NCI-H187 (cell line): ENCODE data around the gene ADAM15.
A peak's percentile ranks its signal among the peaks of the same experiment; 100 is the strongest.

Source experiments
- DNase-seq, 2 experiments: peaks; one replicate each; lab custom pipeline; 2025; lab: John Stamatoyannopoulos, UW

Gene ADAM15

DNA sequence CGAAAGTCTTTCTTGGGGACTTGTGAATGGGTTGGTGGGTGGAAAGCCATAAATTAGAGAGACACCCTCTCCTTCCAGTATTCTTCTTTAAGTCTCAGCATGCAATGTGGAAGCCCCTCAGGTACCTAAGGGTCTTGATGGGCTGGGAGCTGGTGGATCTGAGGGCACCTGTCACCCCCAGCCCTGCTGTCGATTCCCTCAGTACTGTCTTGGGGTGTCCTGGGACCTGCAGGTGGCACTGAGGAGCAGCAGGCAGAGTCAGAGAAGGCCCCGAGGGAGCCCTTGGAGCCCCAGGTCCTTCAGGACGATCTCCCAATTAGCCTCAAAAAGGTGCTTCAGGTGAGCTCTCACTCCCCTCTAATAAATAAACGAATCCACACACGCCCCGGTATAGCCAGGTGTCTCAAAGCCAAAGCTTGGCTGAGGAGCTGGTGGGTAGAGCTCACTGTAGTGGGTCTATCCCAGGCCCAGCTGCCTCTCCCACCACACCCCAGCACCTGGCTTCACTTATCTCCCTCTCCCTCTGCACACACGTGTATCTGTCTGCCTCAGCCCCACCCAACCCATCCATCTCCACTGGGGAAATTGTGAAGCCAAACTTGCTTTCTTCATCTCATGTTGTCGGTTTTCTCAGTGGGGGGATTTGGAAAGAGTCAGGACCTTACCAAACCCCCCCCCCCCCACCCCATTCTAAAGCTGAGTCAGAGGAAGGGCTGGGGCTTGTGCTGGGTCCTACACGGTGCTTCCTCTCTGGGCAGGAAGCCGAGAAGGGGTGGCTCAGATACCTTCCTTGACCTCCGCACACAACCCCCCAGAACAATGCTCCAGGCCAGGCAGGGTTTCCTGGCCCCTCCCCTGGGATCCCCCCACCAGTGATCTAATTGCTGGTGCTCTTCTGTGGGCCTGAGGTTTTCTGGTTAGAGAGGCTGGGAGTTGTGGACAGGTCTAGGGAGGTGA is 1.6 kb downstream of the ADAM15 start:
- DNase-seq: peak; percentile 67 to 69

DNA sequence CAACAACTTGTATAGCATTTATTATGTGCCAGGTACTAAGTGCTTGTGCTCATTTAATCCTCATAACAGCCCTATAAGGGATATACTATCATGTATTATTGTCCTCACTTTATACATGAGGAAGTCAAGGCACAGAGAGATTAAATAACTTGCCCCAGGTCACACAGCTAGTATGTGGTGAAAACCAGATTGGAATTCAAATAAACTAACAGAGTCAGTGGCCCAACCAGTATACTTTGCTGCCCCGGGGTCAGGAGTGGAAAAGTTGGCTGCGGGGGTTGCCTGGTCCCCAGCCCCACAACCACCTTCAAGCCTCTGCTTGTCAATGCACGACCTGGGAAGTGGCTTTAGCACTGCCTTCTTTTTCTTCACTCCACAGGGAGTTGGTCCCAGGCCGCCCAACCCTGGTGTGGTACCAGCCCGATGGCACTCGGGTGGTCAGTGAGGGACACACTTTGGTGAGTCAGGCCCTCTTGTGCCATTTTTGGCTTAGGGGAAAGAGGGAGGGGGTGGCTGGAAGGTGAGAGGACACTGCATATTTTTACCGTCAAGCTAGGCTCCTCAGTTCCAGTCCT is 2.5 kb downstream of the ADAM15 start:
- no peak for DNase-seq

DNA sequence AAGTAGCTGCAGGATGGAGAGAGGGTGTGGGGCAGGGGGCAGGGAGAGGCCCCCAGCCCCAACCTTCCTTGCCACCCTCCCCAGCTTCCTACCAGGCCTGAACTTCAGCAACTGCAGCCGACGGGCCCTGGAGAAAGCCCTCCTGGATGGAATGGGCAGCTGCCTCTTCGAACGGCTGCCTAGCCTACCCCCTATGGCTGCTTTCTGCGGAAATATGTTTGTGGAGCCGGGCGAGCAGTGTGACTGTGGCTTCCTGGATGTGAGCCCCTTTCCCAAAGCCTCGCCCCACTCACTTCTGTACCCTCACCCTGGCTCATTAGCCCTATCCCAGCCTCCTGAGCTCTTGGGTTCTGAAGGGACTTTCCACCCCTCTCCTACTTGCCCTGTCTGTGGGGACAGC is 6.0 kb downstream of the ADAM15 start:
- no peak for DNase-seq

DNA sequence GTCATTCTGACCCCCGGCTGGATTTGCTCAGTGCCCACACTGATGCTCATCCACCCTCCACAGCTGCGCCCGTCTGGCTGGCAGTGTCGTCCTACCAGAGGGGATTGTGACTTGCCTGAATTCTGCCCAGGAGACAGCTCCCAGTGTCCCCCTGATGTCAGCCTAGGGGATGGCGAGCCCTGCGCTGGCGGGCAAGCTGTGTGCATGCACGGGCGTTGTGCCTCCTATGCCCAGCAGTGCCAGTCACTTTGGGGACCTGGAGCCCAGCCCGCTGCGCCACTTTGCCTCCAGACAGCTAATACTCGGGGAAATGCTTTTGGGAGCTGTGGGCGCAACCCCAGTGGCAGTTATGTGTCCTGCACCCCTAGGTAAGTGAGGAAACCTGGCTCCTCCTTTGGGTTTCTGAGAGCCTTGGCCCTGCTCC is 6.7 kb downstream of the ADAM15 start:
- DNase-seq: no peak

DNA sequence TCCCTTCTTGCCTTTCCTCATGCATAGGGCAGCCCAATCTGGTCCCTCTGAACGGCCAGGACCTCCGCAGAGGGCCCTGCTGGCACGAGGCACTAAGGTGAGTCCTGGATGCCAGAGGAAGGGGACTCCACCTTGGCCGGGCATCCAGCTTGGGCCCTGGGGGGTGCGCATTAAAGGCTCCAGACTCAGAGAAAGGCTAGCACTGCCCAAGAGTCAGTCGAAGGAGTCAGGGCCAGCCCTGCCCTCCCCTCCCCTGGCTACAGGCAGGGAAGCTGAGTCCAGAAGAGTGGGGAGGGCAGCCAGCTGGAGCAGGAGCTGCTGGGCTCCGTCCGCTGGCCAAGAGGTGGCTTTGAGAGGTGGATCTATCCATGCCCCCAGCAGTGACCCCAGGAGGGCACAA is 9.6 kb downstream of the ADAM15 start:
- DNase-seq: no peak

DNA sequence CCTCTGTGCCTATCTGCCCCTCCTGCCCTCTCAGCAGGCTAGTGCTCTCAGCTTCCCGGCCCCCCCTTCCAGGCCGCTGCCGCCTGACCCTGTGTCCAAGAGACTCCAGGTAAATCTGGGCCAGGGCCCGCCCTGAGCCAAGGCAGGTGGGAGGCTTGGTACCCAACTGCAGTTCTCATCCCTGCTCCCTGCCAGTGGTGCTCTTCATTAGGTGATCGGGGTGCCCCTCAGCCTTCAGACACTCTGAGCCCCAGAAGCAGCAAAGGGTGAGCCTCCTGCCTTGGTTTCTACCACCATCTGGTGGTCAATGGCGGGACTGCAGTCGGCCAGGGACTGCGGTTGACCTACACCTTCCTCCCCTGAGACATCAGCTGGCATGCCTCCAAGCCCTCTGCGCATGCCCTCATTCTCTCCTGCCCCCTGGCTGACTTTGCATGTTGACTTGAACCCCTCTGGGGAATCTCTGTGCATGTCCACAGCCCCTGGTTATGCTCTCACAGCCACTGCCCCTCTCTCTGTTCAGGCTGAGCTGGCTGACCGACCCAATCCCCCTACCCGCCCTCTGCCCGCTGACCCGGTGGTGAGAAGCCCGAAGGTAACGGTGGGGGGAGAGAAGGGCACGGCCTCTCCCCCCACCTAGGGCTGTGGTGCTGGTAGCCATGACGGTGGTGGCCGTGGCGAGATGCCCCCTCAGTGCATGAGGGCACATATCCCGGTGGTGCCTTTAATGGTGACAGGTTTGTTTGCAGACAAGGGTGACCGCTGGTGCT is 10.4 kb downstream of the ADAM15 start:
- peak; percentile 97 to 100 for DNase-seq

DNA sequence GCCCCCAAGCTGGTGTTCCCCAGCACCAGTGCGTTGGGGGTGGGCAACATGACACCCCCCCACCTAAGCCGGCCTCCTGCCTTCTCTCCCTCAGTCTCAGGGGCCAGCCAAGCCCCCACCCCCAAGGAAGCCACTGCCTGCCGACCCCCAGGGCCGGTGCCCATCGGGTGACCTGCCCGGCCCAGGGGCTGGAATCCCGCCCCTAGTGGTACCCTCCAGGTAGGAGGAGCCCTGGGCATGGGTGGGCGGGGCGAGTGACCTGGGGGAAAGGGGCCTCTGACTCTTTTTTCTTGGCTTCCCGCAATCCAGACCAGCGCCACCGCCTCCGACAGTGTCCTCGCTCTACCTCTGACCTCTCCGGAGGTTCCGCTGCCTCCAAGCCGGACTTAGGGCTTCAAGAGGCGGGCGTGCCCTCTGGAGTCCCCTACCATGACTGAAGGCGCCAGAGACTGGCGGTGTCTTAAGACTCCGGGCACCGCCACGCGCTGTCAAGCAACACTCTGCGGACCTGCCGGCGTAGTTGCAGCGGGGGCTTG is 11.1 kb downstream of the ADAM15 start:
- no peak for DNase-seq

DNA sequence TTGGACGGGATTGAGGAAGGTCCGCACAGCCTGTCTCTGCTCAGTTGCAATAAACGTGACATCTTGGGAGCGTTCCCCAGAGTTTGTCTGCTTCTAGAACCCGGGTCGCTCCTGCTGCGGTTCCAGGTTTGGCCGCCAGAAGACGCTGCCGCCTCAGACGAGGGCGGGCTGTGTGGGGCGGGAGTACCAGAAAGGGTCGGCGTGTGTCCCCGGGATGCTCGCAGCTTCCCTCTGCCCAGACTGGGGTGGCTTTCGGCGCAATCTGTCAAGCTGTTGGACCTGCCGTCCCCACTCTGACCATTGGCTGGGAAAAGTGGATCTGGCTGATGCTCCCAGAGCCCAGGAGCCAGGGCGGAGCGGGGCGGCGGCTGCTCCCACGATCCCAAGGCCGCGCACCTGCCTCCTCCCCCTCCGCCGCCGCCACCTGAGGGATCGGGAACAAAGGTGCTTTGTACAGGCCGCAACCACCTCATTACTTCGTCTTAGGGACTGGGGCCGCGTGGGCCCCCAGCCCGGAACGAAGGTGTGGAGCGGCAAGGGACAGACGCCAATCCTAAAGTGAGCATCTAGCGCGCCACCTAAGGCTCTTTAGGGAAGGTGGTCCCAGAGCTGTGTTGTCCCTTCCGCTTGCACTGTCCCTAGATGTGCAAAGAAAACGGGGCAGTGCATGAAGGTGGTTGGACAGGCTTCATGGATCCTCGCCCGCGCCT is 11.7 kb downstream of the ADAM15 start:
- no peak for DNase-seq

DNA sequence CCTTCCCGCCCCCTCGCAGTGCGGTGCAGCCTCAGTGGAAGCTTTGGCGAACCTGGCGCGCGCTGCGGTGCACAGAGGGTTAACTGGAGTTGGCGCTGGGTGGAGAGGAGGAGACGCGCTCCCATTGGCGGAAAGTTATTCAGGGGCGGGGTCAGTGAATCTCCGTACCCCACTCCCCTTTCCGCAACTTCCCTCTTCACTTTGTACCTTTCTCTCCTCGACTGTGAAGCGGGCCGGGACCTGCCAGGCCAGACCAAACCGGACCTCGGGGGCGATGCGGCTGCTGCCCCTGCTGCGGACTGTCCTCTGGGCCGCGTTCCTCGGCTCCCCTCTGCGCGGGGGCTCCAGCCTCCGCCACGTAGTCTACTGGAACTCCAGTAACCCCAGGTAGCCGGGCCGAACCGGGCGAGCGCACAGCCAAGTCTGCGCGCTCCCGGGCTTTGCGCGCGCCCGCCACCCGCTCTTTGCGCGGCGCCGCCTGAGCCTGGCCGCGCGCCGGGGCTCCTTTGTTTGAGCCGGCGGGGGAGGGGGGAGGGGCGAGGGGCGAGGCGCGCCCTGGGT is 12.5 kb downstream of the ADAM15 start, which contains the start of gene EFNA4:
EFNA4 (plus strand) TSS at position 191 of the 561 bp plus-strand sequence; CDS start at position 275, 84 bp downstream.
- DNase-seq: peak in 1 of 2 experiments; percentile 35

DNA sequence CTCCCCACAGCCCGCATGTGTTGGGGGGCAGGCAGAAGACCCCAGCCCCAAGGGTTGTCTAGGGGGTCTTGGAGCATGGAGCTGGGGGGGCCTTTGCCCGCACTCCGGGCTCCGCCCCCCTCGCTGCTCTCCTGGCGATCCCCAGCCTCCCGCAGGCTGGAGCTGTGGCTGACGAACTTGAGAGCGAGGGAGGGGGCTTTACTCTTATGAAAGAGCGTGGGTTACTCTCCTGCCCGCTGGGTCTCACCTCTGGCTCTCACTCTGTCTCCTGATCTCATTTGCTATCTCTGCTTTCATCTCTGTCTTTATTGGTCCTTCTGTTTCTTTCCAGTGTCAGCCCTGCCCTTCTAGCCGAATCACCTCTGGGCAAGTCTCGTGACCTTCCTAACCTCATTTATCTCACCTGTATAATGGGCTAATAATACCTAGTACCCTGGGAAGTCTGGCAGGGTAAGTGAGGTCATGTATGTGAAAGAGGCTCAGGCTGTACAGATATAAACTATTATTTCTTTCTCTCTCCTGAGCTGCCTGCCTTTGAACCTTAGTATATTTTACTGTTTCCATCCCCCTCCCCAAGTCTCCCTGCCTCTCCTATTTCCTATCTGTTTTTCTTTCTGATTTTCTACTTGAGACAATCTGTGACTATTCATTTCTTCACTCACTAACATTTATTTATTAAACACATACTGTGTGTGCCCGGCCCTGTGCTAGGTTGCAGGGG is 13.2 kb downstream of the ADAM15 start:
- DNase-seq: no peak

DNA sequence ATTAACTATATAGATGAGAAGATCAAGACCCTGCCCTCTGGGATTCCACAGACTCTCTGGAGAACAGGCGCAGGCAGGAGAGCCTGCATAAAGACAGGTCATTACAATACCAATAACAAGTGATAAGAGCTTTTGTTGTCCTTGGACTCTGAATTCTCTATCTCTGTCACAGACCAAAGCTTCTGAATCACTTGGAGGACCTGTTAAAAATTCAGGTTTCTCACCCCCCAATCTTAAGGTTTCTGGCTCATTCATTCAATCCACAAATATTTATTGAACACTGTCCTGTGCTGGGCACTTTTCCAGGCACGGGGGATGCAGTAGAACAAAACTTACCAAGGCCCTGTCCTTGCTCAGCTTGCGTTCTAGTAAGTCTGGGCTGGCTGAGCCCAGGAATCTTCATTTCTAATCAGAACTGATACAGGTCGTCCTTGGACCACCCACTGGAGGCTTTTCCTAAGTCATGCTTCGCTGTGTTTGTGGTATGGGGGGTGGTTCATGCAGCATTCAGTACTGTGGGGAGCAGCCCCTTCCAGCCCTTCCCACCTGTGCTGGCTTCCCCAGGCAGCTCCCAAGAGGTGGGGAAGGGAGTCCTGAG is 13.8 kb downstream of the ADAM15 start:
- DNase-seq: no peak

DNA sequence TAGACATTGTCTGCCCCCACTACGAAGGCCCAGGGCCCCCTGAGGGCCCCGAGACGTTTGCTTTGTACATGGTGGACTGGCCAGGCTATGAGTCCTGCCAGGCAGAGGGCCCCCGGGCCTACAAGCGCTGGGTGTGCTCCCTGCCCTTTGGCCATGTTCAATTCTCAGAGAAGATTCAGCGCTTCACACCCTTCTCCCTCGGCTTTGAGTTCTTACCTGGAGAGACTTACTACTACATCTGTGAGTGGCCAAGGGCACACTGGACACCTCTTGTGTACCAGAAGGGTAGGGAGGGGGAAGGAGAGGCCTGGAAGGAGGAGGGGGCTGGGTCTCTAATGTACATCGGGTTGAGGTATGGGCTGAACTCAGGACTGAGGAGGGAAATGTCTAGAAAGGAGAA is 15.7 kb downstream of the ADAM15 start:
- DNase-seq: no peak

DNA sequence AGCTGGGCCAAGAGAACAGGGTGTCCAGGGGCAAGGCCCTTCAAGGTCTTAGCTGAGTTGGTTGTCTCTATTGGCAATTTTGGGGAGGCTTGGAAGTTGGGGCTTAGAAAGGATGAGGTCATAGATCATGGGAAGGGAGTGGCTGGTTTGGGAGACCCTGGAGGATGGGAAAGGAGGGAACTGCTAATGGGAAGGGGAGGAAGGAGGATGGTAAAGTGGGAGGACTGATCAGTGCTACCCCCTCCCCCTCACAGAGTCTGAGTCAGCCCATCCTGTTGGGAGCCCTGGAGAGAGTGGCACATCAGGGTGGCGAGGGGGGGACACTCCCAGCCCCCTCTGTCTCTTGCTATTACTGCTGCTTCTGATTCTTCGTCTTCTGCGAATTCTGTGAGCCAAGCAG is 17.5 kb downstream of the ADAM15 start:
- no peak for DNase-seq

DNA sequence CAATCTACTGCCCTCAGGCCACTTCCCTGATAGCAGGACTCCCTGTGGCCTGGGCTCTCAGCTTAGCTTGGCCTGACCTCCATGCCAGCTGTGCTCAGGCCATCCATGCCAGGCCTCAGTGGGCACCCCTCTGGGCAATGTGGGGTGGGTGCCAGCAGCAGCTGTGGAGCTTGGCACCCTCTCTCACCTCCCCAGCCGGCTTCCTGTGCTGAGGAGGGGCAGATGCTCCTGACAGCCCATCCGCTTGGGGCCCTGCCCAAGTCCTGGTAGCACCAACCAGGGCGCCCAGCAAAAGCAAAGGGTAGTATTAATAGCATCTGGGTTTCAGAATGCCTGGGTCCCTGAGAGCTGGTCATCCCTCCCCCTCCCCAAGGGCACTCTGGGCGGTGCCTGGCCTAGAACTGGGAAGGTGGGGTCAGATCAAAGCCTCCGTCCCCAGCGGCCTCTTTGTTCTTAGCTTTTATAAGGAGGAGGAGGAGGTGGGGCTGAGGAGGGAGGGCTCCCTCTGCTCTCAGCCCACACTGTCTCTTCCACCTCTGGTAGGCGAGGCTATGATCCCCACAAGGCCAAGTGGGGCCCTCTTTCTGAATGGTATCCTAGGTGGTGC is 18.5 kb downstream of the ADAM15 start:
- DNase-seq: peak in 1 of 2 experiments; percentile 83

DNA sequence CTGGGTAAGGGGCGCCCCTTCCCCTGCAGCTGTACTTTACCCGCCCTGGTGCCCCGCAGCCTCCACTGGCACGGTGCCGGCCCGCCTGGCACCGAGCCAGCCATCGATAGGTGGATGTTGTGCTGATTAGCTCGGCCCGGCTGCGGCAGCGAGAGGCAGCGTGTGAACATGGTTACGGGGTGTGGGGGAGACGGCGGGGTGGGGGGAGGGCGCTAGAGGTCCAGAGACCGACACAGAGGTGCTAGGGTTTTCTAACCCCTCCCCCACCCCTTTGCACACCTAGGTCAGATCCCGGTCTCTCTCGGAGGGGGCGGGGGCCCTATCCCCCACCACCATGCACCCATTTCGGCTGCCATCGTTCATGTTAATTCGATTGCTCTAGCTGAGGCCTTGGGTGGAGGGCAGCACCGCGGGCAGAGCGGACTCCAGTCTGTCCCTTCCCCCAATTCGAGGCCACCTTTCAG is 19.1 kb downstream of the ADAM15 start:
- peak; percentile 26 to 83 for DNase-seq

DNA sequence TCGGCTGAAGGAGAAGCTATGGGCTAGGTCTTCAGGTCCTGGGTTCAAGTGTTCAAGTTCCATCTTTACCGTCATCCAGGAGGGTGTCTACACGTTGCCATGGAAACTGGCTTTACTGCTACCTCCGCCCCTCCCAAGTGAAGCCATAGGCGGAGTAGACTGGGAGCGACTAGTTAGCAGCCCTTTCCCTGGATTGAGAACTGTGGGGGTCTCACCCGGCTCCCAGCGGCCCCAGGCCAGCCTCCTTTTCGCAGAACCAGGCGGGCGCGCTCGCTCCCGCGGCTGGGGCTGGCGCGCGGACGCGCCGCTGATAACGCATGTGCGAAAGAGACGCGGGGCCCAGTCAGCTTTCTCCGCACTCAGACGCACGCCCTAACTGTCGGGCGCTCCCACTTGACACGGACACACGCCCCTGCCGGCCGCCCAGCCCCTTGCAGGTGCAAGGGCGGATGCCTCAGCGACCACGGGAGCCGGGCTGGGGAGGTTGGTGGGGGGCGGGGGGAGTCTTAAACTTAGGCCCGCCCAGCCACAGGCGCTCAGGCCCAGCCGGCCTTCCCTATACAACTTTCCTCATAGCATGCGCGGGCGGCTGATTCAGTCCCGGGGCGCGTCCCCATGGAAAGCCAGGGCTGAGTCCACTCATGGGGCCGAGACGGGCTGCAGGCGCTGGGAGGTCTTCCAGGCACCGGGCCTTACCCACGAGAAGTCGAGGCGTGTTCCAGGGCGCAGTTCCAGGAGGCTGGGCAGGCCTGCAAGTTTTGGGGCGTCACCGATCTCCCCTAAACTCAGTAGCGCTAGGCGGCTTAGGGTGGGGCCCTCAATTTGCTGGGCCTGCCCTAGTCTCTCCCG is 19.8 kb downstream of the ADAM15 start:
- DNase-seq: peak; percentile 67 to 80

DNA sequence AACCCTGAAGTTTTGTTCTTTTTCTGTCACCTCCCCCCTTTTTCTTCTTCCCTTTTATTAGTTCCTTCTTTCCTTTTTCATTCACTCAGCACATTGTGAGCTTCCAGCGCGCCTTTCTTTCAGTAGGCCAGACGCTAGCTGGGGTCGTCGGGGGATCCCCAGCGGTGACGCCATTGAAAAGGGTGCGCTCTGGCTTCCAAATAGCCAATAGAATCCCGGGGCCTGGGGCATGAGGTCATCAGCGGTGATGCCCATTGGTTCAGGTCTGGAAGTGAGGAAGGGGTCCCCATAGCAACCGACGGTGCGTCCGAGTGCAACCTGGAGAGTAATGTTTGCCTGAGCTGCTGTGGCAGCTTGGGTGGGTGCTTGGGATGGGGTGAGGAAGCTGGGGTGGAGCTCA is 20.6 kb downstream of the ADAM15 start:
- no peak for DNase-seq

DNA sequence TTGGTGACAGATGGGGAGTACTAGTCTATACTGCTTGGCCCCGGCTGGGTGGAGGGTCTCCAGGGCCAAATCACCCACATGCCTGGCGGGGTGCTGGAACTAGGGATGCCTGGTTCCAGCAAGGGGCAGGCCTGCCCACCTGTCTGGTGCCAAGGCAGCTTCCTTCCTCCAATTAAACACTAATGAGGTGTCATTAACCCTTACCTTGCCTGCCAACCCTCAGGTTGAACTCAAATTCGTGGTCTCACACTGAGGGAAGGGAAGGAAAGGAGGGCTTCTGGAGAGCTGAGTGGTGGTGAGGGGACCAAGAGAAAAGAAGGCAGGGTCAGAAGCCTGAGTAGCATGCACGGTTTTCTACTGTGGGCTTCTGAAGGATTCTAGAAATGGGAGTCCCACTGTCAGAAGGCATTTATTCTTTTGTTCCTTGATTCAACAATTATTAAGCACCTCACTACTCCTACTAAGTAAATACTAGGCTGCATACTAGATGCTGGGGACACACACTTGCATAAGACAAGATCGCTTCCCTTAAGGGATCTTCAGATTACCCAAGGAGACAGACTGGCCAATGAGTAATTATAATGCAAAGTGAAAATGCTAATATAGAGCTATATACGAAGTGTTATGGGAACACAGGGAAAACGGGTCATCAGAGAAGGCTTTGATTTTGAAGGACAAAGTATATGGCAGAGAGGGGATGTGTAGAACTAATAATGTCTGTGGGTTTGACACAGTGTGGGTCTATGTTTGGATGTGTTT is 21.6 kb downstream of the ADAM15 start:
- DNase-seq: no peak
